Measurements from ENCODE around the gene TRAPPC12.

TRAPPC12 gene

GRCh38 chr2:3387644-3388411 lies 8.3 kb downstream of the TRAPPC12 start:
- Histone ChIP-seq H3K4me2 (ENCODE audit: low read length) (no peak overlapping the region), H3K79me2 (ENCODE audit: control insufficient read depth, low read length) (peaks cover 70% of the 10 kb centered on the region), H3K36me3 (ENCODE audit: control insufficient read depth, low read length) (peaks cover 64% of the 10 kb centered on the region), H3K9me2 (replicated peaks; ENCODE audit: control insufficient read depth, low read length) (no peaks in the 10 kb centered on the region), H4K20me1 (ENCODE audit: control insufficient read depth, insufficient read depth, low read depth, low read length) (no peaks in the 10 kb centered on the region), H3K27ac (ENCODE audit: low read depth, low read length) (no peak overlapping the region), H3K4me3 (ENCODE audit: low read length) (no peak overlapping the region), H3K27me3 (ENCODE audit: control insufficient read depth, low read length) (no peaks in the 10 kb centered on the region), H3K9me3 (ENCODE audit: control insufficient read depth, insufficient read depth, low read length) (no peaks in the 10 kb centered on the region), H3F3A (ENCODE audit: control insufficient read depth, insufficient read depth) (no peaks in the 10 kb centered on the region), H3K4me1 (ENCODE audit: control insufficient read depth, low read length) (no peaks in the 10 kb centered on the region)
- no peak for TF ChIP-seq EZH2phosphoT487 (IDR thresholded peaks at IDR 0.05; ENCODE audit: borderline replicate concordance, low read length)

GRCh38 chr2:3388412-3388738 lies 8.9 kb downstream of the TRAPPC12 start:
- Histone ChIP-seq H3K79me2 (ENCODE audit: control insufficient read depth, low read length) (peaks cover 67% of the 10 kb centered on the region), H3K4me2 (ENCODE audit: low read length) (no peak overlapping the region), H4K20me1 (ENCODE audit: control insufficient read depth, insufficient read depth, low read depth, low read length) (no peaks in the 10 kb centered on the region), H3K9me3 (ENCODE audit: control insufficient read depth, insufficient read depth, low read length) (no peaks in the 10 kb centered on the region), H3F3A (ENCODE audit: control insufficient read depth, insufficient read depth) (no peaks in the 10 kb centered on the region), H3K27me3 (ENCODE audit: control insufficient read depth, low read length) (no peaks in the 10 kb centered on the region), H3K9me2 (replicated peaks; ENCODE audit: control insufficient read depth, low read length) (no peaks in the 10 kb centered on the region), H3K4me1 (ENCODE audit: control insufficient read depth, low read length) (no peaks in the 10 kb centered on the region), H3K27ac (ENCODE audit: low read depth, low read length) (no peak overlapping the region), H3K36me3 (ENCODE audit: control insufficient read depth, low read length) (peaks cover 69% of the 10 kb centered on the region), H3K4me3 (ENCODE audit: low read length) (no peak overlapping the region)
- no peak for TF ChIP-seq EZH2phosphoT487 (IDR thresholded peaks at IDR 0.05; ENCODE audit: borderline replicate concordance, low read length)
- no peak for TF ChIP-seq CTCF (IDR thresholded peaks at IDR 0.05; ENCODE audit: low read depth, low read length, poor library complexity, severe bottlenecking)

GRCh38 chr2:3389193-3389592 lies 9.7 kb downstream of the TRAPPC12 start:
- TF ChIP-seq EZH2phosphoT487 (IDR thresholded peaks at IDR 0.05; ENCODE audit: borderline replicate concordance, low read length) (no peak), CTCF (IDR thresholded peaks at IDR 0.05; ENCODE audit: low read depth, low read length, poor library complexity, severe bottlenecking) (no peak)
- no peak overlapping the region for H3K27ac ChIP-seq (ENCODE audit: low read depth, low read length)
- H3F3A ChIP-seq (ENCODE audit: control insufficient read depth, insufficient read depth) = no peaks in the 10 kb centered on the region

GRCh38 chr2:3390041-3390440 lies 10.5 kb downstream of the TRAPPC12 start:
- Histone ChIP-seq H3K36me3 (ENCODE audit: control insufficient read depth, low read length) (peaks cover 75% of the 10 kb centered on the region), H3K27ac (ENCODE audit: low read depth, low read length) (no peak overlapping the region), H3K4me2 (ENCODE audit: low read length) (no peak overlapping the region), H3K27me3 (ENCODE audit: control insufficient read depth, low read length) (no peaks in the 10 kb centered on the region), H3K4me1 (ENCODE audit: control insufficient read depth, low read length) (no peaks in the 10 kb centered on the region), H3F3A (ENCODE audit: control insufficient read depth, insufficient read depth) (no peaks in the 10 kb centered on the region; the same call in 1 of the 2 replicates), H3K9me3 (ENCODE audit: control insufficient read depth, insufficient read depth, low read length) (peaks cover 4% of the 10 kb centered on the region; the same call in 1 of the 2 replicates), H3K4me3 (ENCODE audit: low read length) (no peak overlapping the region), H3K9me2 (replicated peaks; ENCODE audit: control insufficient read depth, low read length) (no peaks in the 10 kb centered on the region), H3K79me2 (ENCODE audit: control insufficient read depth, low read length) (peaks cover 61% of the 10 kb centered on the region), H4K20me1 (ENCODE audit: control insufficient read depth, insufficient read depth, low read depth, low read length) (no peaks in the 10 kb centered on the region)
- TF ChIP-seq CTCF (IDR thresholded peaks at IDR 0.05; ENCODE audit: low read depth, low read length, poor library complexity, severe bottlenecking) (no peak), EZH2phosphoT487 (IDR thresholded peaks at IDR 0.05; ENCODE audit: borderline replicate concordance, low read length) (no peak)

More at GRCh38 chr2:3389193-3389592, 9.7 kb downstream of the TRAPPC12 start:
- H3K36me3 ChIP-seq (ENCODE audit: control insufficient read depth, low read length) = peaks cover 72% of the 10 kb centered on the region
- no peaks in the 10 kb centered on the region for H3K9me2 ChIP-seq (replicated peaks; ENCODE audit: control insufficient read depth, low read length)
- H3K27me3 ChIP-seq (ENCODE audit: control insufficient read depth, low read length) = no peaks in the 10 kb centered on the region
- H3K4me3 ChIP-seq (ENCODE audit: low read length) = no peak overlapping the region
- H3K4me1 ChIP-seq (ENCODE audit: control insufficient read depth, low read length) = no peaks in the 10 kb centered on the region
- no peaks in the 10 kb centered on the region for H4K20me1 ChIP-seq (ENCODE audit: control insufficient read depth, insufficient read depth, low read depth, low read length)
- no peak overlapping the region for H3K4me2 ChIP-seq (ENCODE audit: low read length)
- peaks cover 62% of the 10 kb centered on the region for H3K79me2 ChIP-seq (ENCODE audit: control insufficient read depth, low read length)
- H3K9me3 ChIP-seq (ENCODE audit: control insufficient read depth, insufficient read depth, low read length) = no peaks in the 10 kb centered on the region
